Suprapubic skin (tissue), 4 donors: ENCODE data around the gene ZFR2. TPM values are rescaled to one million over a fixed set of nuclear protein-coding genes. Genes with fewer than 3 reads are reported as not detected.
"Not testable (repeated sequence)": the region's sequence is repeated elsewhere in the genome, so short reads cannot be mapped to it uniquely, and the experiment has no call there.

ENCODE experiments used
- DNase-seq, 2 donors: peaks; one replicate each; pipeline ENCODE4 v3.0.0-alpha.2; 2019; ENCODE audit warnings: low spot score in 2 of 2
- H3K27ac ChIP-seq: fragments of 200-600 bp; sonication (generic); one replicate; pipeline ENCODE4 v1.5.1; 2019
- H3K27me3 ChIP-seq: fragments of 200-600 bp; sonication (generic); one replicate; pipeline ENCODE4 v1.5.1; 2019
- H3K36me3 ChIP-seq: fragments of 200-600 bp; sonication (generic); one replicate; pipeline ENCODE4 v1.5.1; 2019
- H3K4me1 ChIP-seq: fragments of 200-600 bp; sonication (generic); one replicate; pipeline ENCODE4 v1.5.1; 2019
- H3K4me3 ChIP-seq: fragments of 200-600 bp; sonication (generic); one replicate; pipeline ENCODE4 v1.5.1; 2019; ENCODE audit warnings: mild to moderate bottlenecking
- H3K9me3 ChIP-seq: fragments of 200-600 bp; sonication (generic); one replicate; pipeline ENCODE4 v1.5.1; 2019
- CTCF ChIP-seq, 2 donors: fragments of 200-600 bp in 1 of 2; fragments of 450-650 bp in 1 of 2; sonication (generic) in 1 of 2; IDR thresholded peaks; one replicate each; pipeline ENCODE4 v1.5.1; 2016 to 2019; ENCODE audit warnings: antibody characterized with exemption in 2 of 2, mild to moderate bottlenecking in 1 of 2, moderate library complexity in 1 of 2
- EP300 ChIP-seq: sonication (generic); formaldehyde crosslinking; IDR thresholded peaks from one replicate; pipeline ENCODE4 v1.6.1; 2017; ENCODE audit warnings: antibody characterized with exemption
- POLR2A ChIP-seq, 2 donors: fragments of 450-650 bp; IDR thresholded peaks; one replicate each; pipeline ENCODE4 v1.6.1; 2017; ENCODE audit warnings: antibody characterized with exemption in 2 of 2, mild to moderate bottlenecking in 2 of 2, moderate library complexity in 2 of 2
- POLR2AphosphoS5 ChIP-seq, 3 donors: sonication (generic); formaldehyde crosslinking; IDR thresholded peaks; one replicate each; pipeline ENCODE4 v1.6.1; 2017; ENCODE audit warnings: antibody characterized with exemption in 3 of 3
- WGBS: methylation state at CpG from one replicate; pipeline ENCODE4 v1.1.5; 2018; 5-methylcytosine and 5-hydroxymethylcytosine counted together
- total RNA-seq, 4 donors: library from RNA; depleted of rRNA; stranded (reverse); fragments of >200 nt; gene quantifications; one replicate each; pipeline ENCODE4 v1.1.0, GENCODE V29; 2016

Gene ZFR2
- total RNA-seq, 4 donors from 2014 or later: 2.5 to 4.8 TPM; not detected in 2

- Histone ChIP-seq H3K4me1 (no peaks in the 10 kb centered on the region), H3K4me3 (no peak overlapping the region), H3K9me3 (no peaks in the 10 kb centered on the region), H3K27me3 (peaks cover 14% of the 10 kb centered on the region), H3K36me3 (no peaks in the 10 kb centered on the region), H3K27ac (no peak overlapping the region)
- no peak for TF ChIP-seq POLR2A (IDR thresholded peaks at IDR 0.05)
- TF ChIP-seq CTCF (IDR thresholded peaks at IDR 0.05): no peak
- TF ChIP-seq EP300: no peak
- no peak for TF ChIP-seq POLR2AphosphoS5 (IDR thresholded peaks at IDR 0.05)
- DNase-seq: no peak
- 64% methylated on average over 4 of the region's 4 CpGs for WGBS
Observed at GRCh38 chr19:3897936-3898335, 29.1 kb upstream of the ZFR2 start.

- no peak overlapping the region for H3K4me3 ChIP-seq
- no peaks in the 10 kb centered on the region for H3K36me3 ChIP-seq
- no peaks in the 10 kb centered on the region for H3K9me3 ChIP-seq
- 90% methylated on average over 3 of the region's 5 CpGs for WGBS
- no peaks in the 10 kb centered on the region for H3K4me1 ChIP-seq
- no peak for DNase-seq
- no peak overlapping the region for H3K27ac ChIP-seq
- H3K27me3 ChIP-seq: peaks cover 14% of the 10 kb centered on the region
- TF ChIP-seq CTCF (IDR thresholded peaks at IDR 0.05) (no peak), POLR2A (IDR thresholded peaks at IDR 0.05) (no peak), EP300 (no peak), POLR2AphosphoS5 (IDR thresholded peaks at IDR 0.05) (no peak)
Observed at GRCh38 chr19:3895788-3896187, 26.9 kb upstream of the ZFR2 start.

GRCh38 chr19:3894959-3895358 is 26.1 kb upstream of the ZFR2 start:
- not testable (repeated sequence) for H3K27ac ChIP-seq, H3K9me3 ChIP-seq, H3K4me3 ChIP-seq, H3K4me1 ChIP-seq, DNase-seq, H3K36me3 ChIP-seq
- H3K27me3 ChIP-seq: peaks cover 17% of the 10 kb centered on the region
- 69% methylated on average over 5 of the region's 5 CpGs for WGBS

GRCh38 chr19:3893509-3894179 is 24.8 kb upstream of the ZFR2 start:
- DNase-seq: no peak
- peaks cover 17% of the 10 kb centered on the region for H3K27me3 ChIP-seq
- no peaks in the 10 kb centered on the region for H3K36me3 ChIP-seq
- no peaks in the 10 kb centered on the region for H3K4me1 ChIP-seq
- no peak overlapping the region for H3K4me3 ChIP-seq
- no peaks in the 10 kb centered on the region for H3K9me3 ChIP-seq
- no peak overlapping the region for H3K27ac ChIP-seq
- TF ChIP-seq POLR2AphosphoS5 (IDR thresholded peaks at IDR 0.05) (no peak), EP300 (no peak), CTCF (IDR thresholded peaks at IDR 0.05) (no peak), POLR2A (IDR thresholded peaks at IDR 0.05) (no peak)
- 48% methylated on average over 11 of the region's 12 CpGs for WGBS

GRCh38 chr19:3890591-3890990 is 21.8 kb upstream of the ZFR2 start:
- no peaks in the 10 kb centered on the region for H3K9me3 ChIP-seq

More at GRCh38 chr19:3890591-3890990, 21.8 kb upstream of the ZFR2 start:
- no peak overlapping the region for H3K4me3 ChIP-seq
- H3K36me3 ChIP-seq: no peaks in the 10 kb centered on the region
- TF ChIP-seq CTCF (IDR thresholded peaks at IDR 0.05) (no peak), POLR2A (IDR thresholded peaks at IDR 0.05) (no peak), EP300 (no peak), POLR2AphosphoS5 (IDR thresholded peaks at IDR 0.05) (no peak)
- 84% methylated on average over 17 of the region's 17 CpGs for WGBS
- peaks cover 17% of the 10 kb centered on the region for H3K27me3 ChIP-seq
- no peak overlapping the region for H3K27ac ChIP-seq
- H3K4me1 ChIP-seq: no peaks in the 10 kb centered on the region
- DNase-seq: no peak
